ENCODE results near the gene GSTO1. TPM values are rescaled to one million over a fixed set of nuclear protein-coding genes. Genes with fewer than 3 reads are reported as not detected.

GSTO1 gene
- total and polyA plus RNA-seq, 2 of the 13 experiments (the other 11 are each of a cell fraction or from before 2014, with no cell fraction given) = 228 to 300 TPM

GRCh38 chr10:104291439-104291951, 36.8 kb downstream of the GSTO1 start (continued):
- 0 out of 2 replicates have a peak, but pooled peaks have one; percentile 50 for TF ChIP-seq HMGXB3 (CRISPR knock-in tag; IDR thresholded peaks at IDR 0.05; ENCODE audit: borderline replicate concordance)
- TF ChIP-seq MAZ (IDR thresholded peaks at IDR 0.05; ENCODE audit: borderline replicate concordance, low read depth, low read length) = no peak
- no peak for TF ChIP-seq MAZ (CRISPR knock-in tag; IDR thresholded peaks at IDR 0.05; ENCODE audit: low read depth)
- 0 out of 2 replicates have a peak, but pooled peaks have one; percentile 37 for TF ChIP-seq SAP130 (CRISPR knock-in tag; IDR thresholded peaks at IDR 0.05; ENCODE audit: low read depth)
- TF ChIP-seq ZBTB38 (CRISPR knock-in tag; IDR thresholded peaks at IDR 0.05) = 0 out of 2 replicates have a peak, but pooled peaks have one; percentile 26
- TF ChIP-seq CREB1 (IDR thresholded peaks at IDR 0.05) = peak; percentile 63; the same call in 1 of the 2 replicates
- TF ChIP-seq CREB1 (CRISPR knock-in tag; IDR thresholded peaks at IDR 0.05) = peak; percentile 76
- TF ChIP-seq KMT2A (CRISPR knock-in tag; IDR thresholded peaks at IDR 0.05) = peak; percentile 21; the same call in 1 of the 2 replicates
- TF ChIP-seq SIN3B (IDR thresholded peaks at IDR 0.05; ENCODE audit: low read length) = 0 out of 2 replicates have a peak, but pooled peaks have one; percentile 49
- TF ChIP-seq ZBTB4 (CRISPR knock-in tag; IDR thresholded peaks at IDR 0.05; ENCODE audit: borderline replicate concordance) = no peak
- no peak for TF ChIP-seq NR2F1 (CRISPR knock-in tag; IDR thresholded peaks at IDR 0.05)
- no peak for TF ChIP-seq ZNF180 (CRISPR knock-in tag; IDR thresholded peaks at IDR 0.05; ENCODE audit: borderline replicate concordance, low read depth)
- TF ChIP-seq TIGD3 (CRISPR knock-in tag; IDR thresholded peaks at IDR 0.05; ENCODE audit: borderline replicate concordance) = no peak
- no peak for TF ChIP-seq ZNF510 (CRISPR knock-in tag; IDR thresholded peaks at IDR 0.05; ENCODE audit: low read depth)
- TF ChIP-seq PHB2 (IDR thresholded peaks at IDR 0.05; ENCODE audit: partially characterized antibody) = no peak
- peak; percentile 51; the same call in 1 of the 2 replicates for TF ChIP-seq ZNF331 (CRISPR knock-in tag; IDR thresholded peaks at IDR 0.05)
- peak; percentile 79; the same call in 1 of the 2 replicates for TF ChIP-seq TSC22D2 (CRISPR knock-in tag; IDR thresholded peaks at IDR 0.05; ENCODE audit: borderline replicate concordance)
- TF ChIP-seq HNF1B (CRISPR knock-in tag; IDR thresholded peaks at IDR 0.05) = peak; percentile 64; the same call in 1 of the 2 replicates

Data from HepG2 (cell line).